ENCODE measurements around the gene CYB5R4. TPM values are rescaled to one million over a fixed set of nuclear protein-coding genes. Genes with fewer than 3 reads are reported as not detected.

CYB5R4 gene
- total RNA-seq, 3 donors from 2014 or later (not counting 1 experiment from before 2014, with no cell fraction given) = 34.0 to 40.5 (median 34.5) TPM

DNA sequence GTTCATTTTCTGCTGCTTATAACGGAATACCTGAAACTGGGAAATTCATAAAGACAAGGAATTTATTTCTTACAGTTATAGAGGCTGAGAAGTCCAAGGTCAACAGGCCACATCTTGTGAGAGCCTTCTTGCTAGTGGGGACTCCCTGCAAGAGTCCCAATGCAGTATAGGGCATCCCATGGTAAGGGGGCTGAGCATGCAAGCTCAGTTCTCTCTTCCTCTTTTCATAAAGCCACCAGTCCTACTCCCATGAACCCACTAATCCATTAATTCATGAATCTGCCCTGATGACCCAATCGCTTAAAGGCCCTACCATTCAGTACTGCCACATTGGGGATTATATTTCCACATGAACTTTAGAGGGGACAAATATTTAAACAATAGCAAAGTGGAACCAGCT, 26.5 kb downstream of the CYB5R4 start:
- Mint-ChIP-seq H3K36me3 (no peaks in the 10 kb centered on the region), H3K9me3 (no peaks in the 10 kb centered on the region), H3K27ac (no peak overlapping the region), H3K4me3 (no peak overlapping the region), H3K4me1 (peaks cover 25 to 29% of the 10 kb centered on the region in 2 donors), H3K27me3 (ENCODE audit: low read depth in 2 of 2) (no peaks in the 10 kb centered on the region)
- WGBS (ENCODE audit: insufficient coverage) = 100% methylated on average over 2 of the region's 2 CpGs
- no peaks in the 10 kb centered on the region for H3K9me3 ChIP-seq (ENCODE audit: control insufficient read depth, insufficient read depth, low read length)
- ATAC-seq (no peak), DNase-seq (no peak)
- H3K36me3 ChIP-seq (ENCODE audit: control insufficient read depth, insufficient read depth, low read length) = no peaks in the 10 kb centered on the region
- H3K4me1 ChIP-seq (ENCODE audit: control insufficient read depth, insufficient read depth, low read length) = no peaks in the 10 kb centered on the region
- TF ChIP-seq CTCF (IDR thresholded peaks at IDR 0.05) = no peak
- H3K4me3 ChIP-seq (ENCODE audit: low read length) = no peak overlapping the region
- intact Hi-C loops (cut with micrococcal nuclease) = no loop called here
- no peaks in the 10 kb centered on the region for H3K27me3 ChIP-seq (ENCODE audit: control insufficient read depth, insufficient read depth, low read length)
- H3K27ac ChIP-seq (ENCODE audit: low read length) = no peak overlapping the region

DNA sequence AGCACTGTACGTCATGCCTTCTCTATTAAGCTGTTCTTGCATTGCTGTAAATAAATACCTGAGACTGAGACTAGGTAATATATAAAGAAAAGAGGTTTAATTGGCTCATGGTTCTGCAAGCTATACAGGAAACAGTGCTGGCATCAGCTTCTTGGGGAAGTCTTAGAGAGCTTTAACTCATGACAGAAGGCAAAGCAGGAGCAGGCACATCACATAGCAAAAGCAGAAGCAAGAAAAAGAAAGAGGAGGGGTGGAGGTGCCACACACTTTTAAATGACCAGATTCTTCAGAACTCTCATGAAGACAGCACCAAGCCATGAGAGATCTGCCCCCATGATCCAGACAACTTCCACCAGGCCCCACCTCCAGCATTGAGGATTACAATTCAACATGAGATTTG, 30.1 kb downstream of the CYB5R4 start:
- ATAC-seq (no peak), DNase-seq (no peak)
- Mint-ChIP-seq H3K27me3 (ENCODE audit: low read depth in 2 of 2) (no peaks in the 10 kb centered on the region), H3K4me3 (no peak overlapping the region), H3K9me3 (no peaks in the 10 kb centered on the region), H3K4me1 (peaks cover 37 to 49% of the 10 kb centered on the region in 2 donors), H3K36me3 (no peaks in the 10 kb centered on the region), H3K27ac (no peak overlapping the region)
- no peaks in the 10 kb centered on the region for H3K27me3 ChIP-seq (ENCODE audit: control insufficient read depth, insufficient read depth, low read length)
- H3K27ac ChIP-seq (ENCODE audit: low read length) = no peak overlapping the region
- H3K9me3 ChIP-seq (ENCODE audit: control insufficient read depth, insufficient read depth, low read length) = no peaks in the 10 kb centered on the region
- H3K36me3 ChIP-seq (ENCODE audit: control insufficient read depth, insufficient read depth, low read length) = peaks cover 4% of the 10 kb centered on the region
- H3K4me3 ChIP-seq (ENCODE audit: low read length) = no peak overlapping the region
- intact Hi-C loops (cut with micrococcal nuclease) = no loop called here
- no peaks in the 10 kb centered on the region for H3K4me1 ChIP-seq (ENCODE audit: control insufficient read depth, insufficient read depth, low read length)
- TF ChIP-seq CTCF (IDR thresholded peaks at IDR 0.05) = no peak
- WGBS (ENCODE audit: insufficient coverage) = 91% methylated on average over 1 of the region's 1 CpG

DNA sequence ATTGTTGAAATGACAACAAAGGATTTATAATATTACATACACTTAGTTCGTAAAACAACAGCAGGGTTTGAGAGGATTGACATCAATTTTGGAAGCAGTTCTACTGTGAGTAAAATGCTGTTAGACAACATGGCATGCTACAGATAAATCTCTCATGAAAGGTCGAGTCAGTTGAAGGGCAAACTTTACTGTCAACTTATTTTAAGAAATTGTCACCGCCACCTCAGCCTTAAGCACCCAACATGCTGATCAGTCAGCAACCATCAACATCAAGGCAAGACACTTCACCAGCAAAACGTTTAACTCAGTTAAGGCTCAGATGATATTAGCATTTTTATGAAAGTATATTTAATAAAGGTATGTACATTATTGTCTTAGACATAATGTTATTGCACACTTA, 31.0 kb downstream of the CYB5R4 start:
- DNase-seq = no peak
- Mint-ChIP-seq H3K36me3 (no peaks in the 10 kb centered on the region), H3K9me3 (no peaks in the 10 kb centered on the region), H3K4me3 (no peak overlapping the region), H3K4me1 (peaks cover 35 to 47% of the 10 kb centered on the region in 2 donors), H3K27ac (no peak overlapping the region), H3K27me3 (ENCODE audit: low read depth in 2 of 2) (no peaks in the 10 kb centered on the region)
- no peaks in the 10 kb centered on the region for H3K4me1 ChIP-seq (ENCODE audit: control insufficient read depth, insufficient read depth, low read length)
- intact Hi-C loops (cut with micrococcal nuclease) = no loop called here
- no peak for ATAC-seq
- no peaks in the 10 kb centered on the region for H3K27me3 ChIP-seq (ENCODE audit: control insufficient read depth, insufficient read depth, low read length)
- 95% methylated on average over 2 of the region's 4 CpGs for WGBS (ENCODE audit: insufficient coverage)
- H3K36me3 ChIP-seq (ENCODE audit: control insufficient read depth, insufficient read depth, low read length) = peaks cover 4% of the 10 kb centered on the region
- TF ChIP-seq CTCF (IDR thresholded peaks at IDR 0.05) = no peak
- no peaks in the 10 kb centered on the region for H3K9me3 ChIP-seq (ENCODE audit: control insufficient read depth, insufficient read depth, low read length)
- no peak overlapping the region for H3K4me3 ChIP-seq (ENCODE audit: low read length)
- H3K27ac ChIP-seq (ENCODE audit: low read length) = no peak overlapping the region

DNA sequence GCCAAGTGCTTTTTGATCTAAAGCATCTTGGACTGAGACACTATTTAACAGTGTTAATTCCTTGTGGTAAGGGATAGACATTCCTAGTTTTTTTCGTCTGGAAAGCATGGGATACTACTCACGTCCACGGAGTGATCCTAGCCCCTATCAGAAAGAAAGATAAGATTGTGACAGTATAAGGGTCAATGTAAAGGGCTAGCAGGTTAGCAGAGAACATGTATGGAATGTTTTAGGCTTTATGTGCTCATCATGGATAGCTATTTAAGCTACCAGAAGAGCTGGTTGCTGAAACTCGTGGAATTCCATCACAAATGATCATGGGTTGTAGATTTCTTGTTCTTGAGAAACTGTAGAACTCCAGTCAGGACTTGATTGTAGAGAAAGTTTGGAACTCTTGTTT, 32.1 kb downstream of the CYB5R4 start:
- no peak for TF ChIP-seq CTCF (IDR thresholded peaks at IDR 0.05)

More for the DNA sequence above, 32.1 kb downstream of the CYB5R4 start:
- H3K9me3 ChIP-seq (ENCODE audit: control insufficient read depth, insufficient read depth, low read length) = no peaks in the 10 kb centered on the region
- no peak overlapping the region for H3K4me3 ChIP-seq (ENCODE audit: low read length)
- no peak overlapping the region for H3K27ac Mint-ChIP-seq
- ATAC-seq (no peak), DNase-seq (no peak)
- no peaks in the 10 kb centered on the region for H3K36me3 Mint-ChIP-seq
- peaks cover 44 to 54% of the 10 kb centered on the region in 2 donors for H3K4me1 Mint-ChIP-seq
- H3K4me3 Mint-ChIP-seq = no peak overlapping the region
- H3K4me1 ChIP-seq (ENCODE audit: control insufficient read depth, insufficient read depth, low read length) = no peaks in the 10 kb centered on the region
- no peak overlapping the region for H3K27ac ChIP-seq (ENCODE audit: low read length)
- H3K9me3 Mint-ChIP-seq = no peaks in the 10 kb centered on the region
- intact Hi-C loops (cut with micrococcal nuclease) = no loop called here
- no peaks in the 10 kb centered on the region for H3K27me3 Mint-ChIP-seq (ENCODE audit: low read depth in 2 of 2)
- H3K27me3 ChIP-seq (ENCODE audit: control insufficient read depth, insufficient read depth, low read length) = no peaks in the 10 kb centered on the region
- H3K36me3 ChIP-seq (ENCODE audit: control insufficient read depth, insufficient read depth, low read length) = peaks cover 4% of the 10 kb centered on the region
- 89% methylated on average over 4 of the region's 4 CpGs for WGBS (ENCODE audit: insufficient coverage)

Measured in natural killer cell (primary cell).